Spleen (tissue), 11 donors: ENCODE results near the gene CTBP1. TPM values are rescaled to one million over a fixed set of nuclear protein-coding genes. Genes with fewer than 3 reads are reported as not detected.
A peak's percentile ranks its signal among the peaks of the same experiment; 100 is the strongest.

ENCODE experiments used
- DNase-seq: peaks from one replicate; pipeline ENCODE4 v3.0.0-alpha.2; 2020
- H3K27ac ChIP-seq, 8 donors: fragments of 200-600 bp; sonication (generic) in 7 of 8; 1 replicate in 4 of 8; 2 replicates in 4 of 8; pipeline versions ENCODE4 v1.5.0 to v1.8.0; 2016 to 2021; ENCODE audit warnings: inconsistent platforms in 4 of 8, mild to moderate bottlenecking in 4 of 8, moderate library complexity in 1 of 8
- H3K27me3 ChIP-seq, 7 donors: fragments of 200-600 bp; sonication (generic) in 6 of 7; replicated peaks in 1 of 7; 1 replicate in 4 of 7; 2 replicates in 3 of 7; pipeline versions ENCODE4 v1.5.0 to v1.8.0; 2016 to 2021; ENCODE audit warnings: inconsistent platforms in 3 of 7, mild to moderate bottlenecking in 1 of 7
- H3K36me3 ChIP-seq, 6 donors: fragments of 200-600 bp; sonication (generic) in 5 of 6; 1 replicate in 4 of 6; 2 replicates in 2 of 6; pipeline versions ENCODE4 v1.5.0 to v1.8.0; 2016 to 2021; ENCODE audit warnings: inconsistent platforms in 2 of 6
- H3K4me1 ChIP-seq, 6 donors: fragments of 200-600 bp; sonication (generic) in 5 of 6; 1 replicate in 3 of 6; 2 replicates in 3 of 6; pipeline versions ENCODE4 v1.5.0 to v1.8.0; 2016 to 2021; ENCODE audit warnings: inconsistent platforms in 3 of 6
- H3K4me3 ChIP-seq, 8 donors: fragments of 200-600 bp; sonication (generic) in 7 of 8; 1 replicate in 4 of 8; 2 replicates in 4 of 8; pipeline versions ENCODE4 v1.5.0 to v1.8.0; 2016 to 2021; ENCODE audit warnings: inconsistent platforms in 4 of 8, mild to moderate bottlenecking in 4 of 8, moderate library complexity in 2 of 8
- H3K9me3 ChIP-seq, 8 donors: fragments of 200-600 bp; sonication (generic) in 7 of 8; 1 replicate in 4 of 8; 2 replicates in 4 of 8; pipeline versions ENCODE4 v1.5.0 to v1.8.0; 2016 to 2021; ENCODE audit warnings: inconsistent platforms in 4 of 8
- CTCF ChIP-seq, 11 experiments: fragments of 200-600 bp in 7 of 11; fragments of 450-650 bp in 4 of 11; sonication (generic) in 4 of 11; IDR thresholded peaks in 8 of 11; conservative IDR thresholded peaks in 3 of 11; 1 replicate in 7 of 11; 2 replicates in 4 of 11; pipeline versions ENCODE4 v1.4.0 to v1.8.0; 2016 to 2021; ENCODE audit warnings: antibody characterized with exemption in 11 of 11, inconsistent platforms in 4 of 11, mild to moderate bottlenecking in 1 of 11
- POLR2A ChIP-seq, 3 donors: fragments of 450-650 bp; IDR thresholded peaks; one replicate each; pipeline ENCODE4 v1.5.1; 2017; ENCODE audit warnings: antibody characterized with exemption in 3 of 3, mild to moderate bottlenecking in 1 of 3
- POLR2AphosphoS5 ChIP-seq, 3 donors: sonication (generic); formaldehyde crosslinking; IDR thresholded peaks; one replicate each; pipeline ENCODE4 v1.5.1; 2017; ENCODE audit warnings: antibody characterized with exemption in 3 of 3
- WGBS, 5 donors: extraction: QIAGEN DNeasy Blood & Tissue Kit in 3 of 5; methylation state at CpG; one replicate each; pipeline versions ENCODE4 v1.1.5 to v1.1.7; 2013 to 2018; 5-methylcytosine and 5-hydroxymethylcytosine counted together
- intact Hi-C: fragments of 100-400 bp; cut with DNase I; formaldehyde crosslinking; loops from one replicate; pipeline ENCODE4 v1.15.0; 2023; ENCODE audit warnings: low total_unique reads
- polyA plus RNA-seq, 3 donors: library from polyadenylated mRNA; stranded (reverse); fragments of 200-250 nt; gene quantifications; one replicate each; pipeline ENCODE4 v1.2.1, GENCODE V29; 2013
- total RNA-seq, 7 donors: library from RNA; depleted of rRNA in 3 of 7; stranded (reverse); fragments of >200 nt in 3 of 7; fragmentation: NEBNext Ultra II Directional in 4 of 7; extraction: Animal tissue kit (Norgen Biotek cat#: 25700) in 4 of 7; gene quantifications; one replicate each; pipeline versions ENCODE4 v1.1.0 to v1.2.1, GENCODE V29; 2016 to 2021
- donor health status: healthy with polysubstance abuse.
- donor health status: DM: no; HTN: no; CAD: no; lungs with moderate emphysema.
- donor health status: DM: no; HTN: no; CAD: no.
- donor health status: Bipolar disorder and iron deficiency.
- donor health status: healthy.
- donor health status: DM: no; HTN: no; CAD: no.
- donor health status: DM: yes; HTN: yes; CAD: no.

Gene CTBP1
- total and polyA plus RNA-seq, 10 donors = 101 to 226 (median 187) TPM

- Histone ChIP-seq H3K27me3 (no peaks in the 10 kb centered on the region), H3K4me3 (no peak overlapping the region), H3K4me1 (peaks cover under 1 to 61% (median 27%) of the 10 kb centered on the region in 6 donors), H3K27ac (no peak overlapping the region), H3K9me3 (no peaks in the 10 kb centered on the region), H3K36me3 (peaks cover 4 to 100% (median 90%) of the 10 kb centered on the region in 6 donors)
- intact Hi-C loops = no loop called here
- 92 to 96% (median 95%) methylated on average over 25 to 27 of the region's 27 CpGs for WGBS, 5 donors
- TF ChIP-seq POLR2A (IDR thresholded peaks at IDR 0.05) (no peak), POLR2AphosphoS5 (IDR thresholded peaks at IDR 0.05) (peak in 2 of 3 donors; percentile 21 to 29), CTCF (IDR thresholded peaks at IDR 0.05 in 8 of 11, conservative IDR thresholded peaks at IDR 0.05 in 3 of 11) (no peak)
- DNase-seq = no peak
These were observed 19.6 kb downstream of the CTBP1 start for GRCh38 chr4:1229117-1229849.

GRCh38 chr4:1227816-1228215 is 21.1 kb downstream of the CTBP1 start:
- DNase-seq = no peak
- TF ChIP-seq POLR2A (IDR thresholded peaks at IDR 0.05) (no peak), POLR2AphosphoS5 (IDR thresholded peaks at IDR 0.05) (no peak), CTCF (IDR thresholded peaks at IDR 0.05 in 8 of 11, conservative IDR thresholded peaks at IDR 0.05 in 3 of 11) (no peak)
- Histone ChIP-seq H3K27ac (no peak overlapping the region), H3K4me3 (no peak overlapping the region), H3K27me3 (no peaks in the 10 kb centered on the region), H3K36me3 (peaks cover 5 to 100% (median 94%) of the 10 kb centered on the region in 6 donors), H3K9me3 (no peaks in the 10 kb centered on the region), H3K4me1 (peaks cover 0 to 54% (median 14%) of the 10 kb centered on the region in 6 donors)
- intact Hi-C loops = no loop called here
- 57 to 89% (median 65%) methylated on average over 11 to 16 of the region's 16 CpGs for WGBS, 5 donors

GRCh38 chr4:1226598-1226997 is 22.3 kb downstream of the CTBP1 start:
- TF ChIP-seq POLR2A (IDR thresholded peaks at IDR 0.05) (no peak), CTCF (IDR thresholded peaks at IDR 0.05 in 8 of 11, conservative IDR thresholded peaks at IDR 0.05 in 3 of 11) (no peak), POLR2AphosphoS5 (IDR thresholded peaks at IDR 0.05) (no peak)
- peaks cover 0 to 55% (median 6%) of the 10 kb centered on the region in 6 donors for H3K4me1 ChIP-seq
- H3K9me3 ChIP-seq = no peaks in the 10 kb centered on the region
- no peak overlapping the region for H3K4me3 ChIP-seq
- DNase-seq = no peak
- intact Hi-C loops = no loop called here
- H3K27me3 ChIP-seq = no peaks in the 10 kb centered on the region
- 83 to 91% (median 87%) methylated on average over 10 to 16 of the region's 16 CpGs for WGBS, 5 donors
- H3K36me3 ChIP-seq = peaks cover 5 to 100% (median 97%) of the 10 kb centered on the region in 6 donors
- H3K27ac ChIP-seq = peak overlapping the region in 5 of 8 donors; percentile 39 to 68 (median 58)

GRCh38 chr4:1226144-1226481 is 22.8 kb downstream of the CTBP1 start:
- DNase-seq = peak; percentile 81
- 72 to 80% (median 77%) methylated on average over 15 of the region's 15 CpGs for WGBS, 5 donors
- Histone ChIP-seq H3K4me1 (peaks cover 0 to 57% (median 6%) of the 10 kb centered on the region in 6 donors), H3K4me3 (no peak overlapping the region), H3K36me3 (peaks cover 5 to 100% (median 97%) of the 10 kb centered on the region in 6 donors), H3K9me3 (no peaks in the 10 kb centered on the region), H3K27ac (peak overlapping the region in 5 of 8 donors; percentile 51 to 68 (median 58)), H3K27me3 (no peaks in the 10 kb centered on the region)
- intact Hi-C loops = no loop called here
- TF ChIP-seq CTCF (IDR thresholded peaks at IDR 0.05 in 8 of 11, conservative IDR thresholded peaks at IDR 0.05 in 3 of 11) (no peak), POLR2A (IDR thresholded peaks at IDR 0.05) (no peak), POLR2AphosphoS5 (IDR thresholded peaks at IDR 0.05) (peak; percentile 68 to 84 (median 72))
